Measurements from ENCODE around the gene CDHR3.
"Not testable (repeated sequence)": the region's sequence is repeated elsewhere in the genome, so short reads cannot be mapped to it uniquely, and the experiment has no call there.

The CDHR3 gene

DNA sequence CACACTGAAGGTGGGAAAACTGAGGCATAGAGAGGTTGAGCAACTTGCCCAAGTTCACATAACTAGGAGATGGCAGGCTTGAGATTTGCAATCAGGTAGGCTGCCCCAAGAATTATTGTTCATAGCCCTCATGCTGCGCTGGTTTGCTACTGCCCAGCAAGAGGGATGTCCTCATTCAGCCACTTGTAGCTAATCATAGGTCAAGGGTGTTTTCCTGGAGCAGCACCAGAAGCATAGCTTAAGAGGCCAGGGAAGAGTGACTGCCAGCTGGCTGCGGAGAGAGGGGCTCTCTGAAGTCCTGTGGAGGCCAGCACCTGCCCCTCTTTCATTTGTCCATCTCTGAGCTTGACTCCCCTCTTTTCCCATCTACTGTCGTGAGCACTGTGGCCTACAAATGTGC is 15.0 kb downstream of the CDHR3 start:
- no peak overlapping the region for H3K4me3 Mint-ChIP-seq
- ATAC-seq (ENCODE audit: low read depth) (no peak), DNase-seq (ENCODE audit: low spot score in 2 of 2) (no peak)
- H3K9me3 Mint-ChIP-seq, result no peaks in the 10 kb centered on the region
- no peaks in the 10 kb centered on the region for H3K36me3 Mint-ChIP-seq
- H3K4me1 Mint-ChIP-seq, result peaks cover 1% of the 10 kb centered on the region
- H3K27ac Mint-ChIP-seq, result no peak overlapping the region
- H3K27me3 Mint-ChIP-seq, result peaks cover 14% of the 10 kb centered on the region

DNA sequence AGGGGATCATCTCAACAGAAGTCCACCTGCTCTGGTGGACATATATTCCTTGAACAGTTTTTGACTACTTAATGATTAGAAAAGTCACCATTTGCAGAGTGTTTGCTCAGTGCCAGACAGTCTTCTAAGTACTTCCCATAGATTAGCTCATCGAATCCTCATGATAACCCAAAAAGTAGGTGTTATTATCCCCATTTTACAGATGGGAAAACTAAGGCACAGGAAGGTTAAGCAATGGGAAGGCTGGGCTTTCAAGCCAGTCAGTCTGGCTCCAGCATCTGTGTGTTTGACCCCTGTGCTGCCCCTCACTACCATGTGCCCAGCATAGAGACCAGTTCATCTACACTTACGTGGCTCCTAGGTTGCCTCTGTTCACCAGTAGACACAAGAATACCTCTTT is 15.9 kb downstream of the CDHR3 start:
- peaks cover 2% of the 10 kb centered on the region for H3K4me1 Mint-ChIP-seq
- H3K36me3 Mint-ChIP-seq, result no peaks in the 10 kb centered on the region
- ATAC-seq (ENCODE audit: low read depth) (no peak), DNase-seq (ENCODE audit: low spot score in 2 of 2) (no peak)
- no peaks in the 10 kb centered on the region for H3K9me3 Mint-ChIP-seq
- no peak overlapping the region for H3K4me3 Mint-ChIP-seq
- no peak overlapping the region for H3K27ac Mint-ChIP-seq
- peaks cover 17% of the 10 kb centered on the region for H3K27me3 Mint-ChIP-seq

DNA sequence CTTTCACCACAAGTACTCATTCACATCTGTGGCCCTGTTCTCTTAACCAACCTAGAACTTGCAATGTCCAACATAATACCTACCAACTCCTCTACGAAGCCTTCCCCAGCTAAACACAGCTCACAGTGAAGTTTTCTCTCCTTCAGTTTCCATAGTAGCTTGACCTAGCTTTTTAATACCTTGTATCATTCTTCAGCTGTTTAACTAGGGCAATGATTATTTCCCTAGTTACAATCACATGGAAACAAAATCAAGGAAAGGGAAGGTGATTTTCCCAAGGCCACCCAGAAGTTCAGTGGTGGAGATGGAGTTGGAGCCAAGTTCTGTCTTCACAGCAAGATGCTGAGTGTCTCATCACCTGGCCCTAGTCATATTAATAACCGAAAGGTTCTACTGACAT is 16.3 kb downstream of the CDHR3 start:
- H3K4me3 Mint-ChIP-seq, result no peak overlapping the region
- H3K4me1 Mint-ChIP-seq, result peaks cover 2% of the 10 kb centered on the region
- H3K27ac Mint-ChIP-seq, result no peak overlapping the region
- DNase-seq (ENCODE audit: low spot score in 2 of 2) (no peak), ATAC-seq (ENCODE audit: low read depth) (no peak)
- peaks cover 19% of the 10 kb centered on the region for H3K27me3 Mint-ChIP-seq
- H3K36me3 Mint-ChIP-seq, result no peaks in the 10 kb centered on the region
- no peaks in the 10 kb centered on the region for H3K9me3 Mint-ChIP-seq

DNA sequence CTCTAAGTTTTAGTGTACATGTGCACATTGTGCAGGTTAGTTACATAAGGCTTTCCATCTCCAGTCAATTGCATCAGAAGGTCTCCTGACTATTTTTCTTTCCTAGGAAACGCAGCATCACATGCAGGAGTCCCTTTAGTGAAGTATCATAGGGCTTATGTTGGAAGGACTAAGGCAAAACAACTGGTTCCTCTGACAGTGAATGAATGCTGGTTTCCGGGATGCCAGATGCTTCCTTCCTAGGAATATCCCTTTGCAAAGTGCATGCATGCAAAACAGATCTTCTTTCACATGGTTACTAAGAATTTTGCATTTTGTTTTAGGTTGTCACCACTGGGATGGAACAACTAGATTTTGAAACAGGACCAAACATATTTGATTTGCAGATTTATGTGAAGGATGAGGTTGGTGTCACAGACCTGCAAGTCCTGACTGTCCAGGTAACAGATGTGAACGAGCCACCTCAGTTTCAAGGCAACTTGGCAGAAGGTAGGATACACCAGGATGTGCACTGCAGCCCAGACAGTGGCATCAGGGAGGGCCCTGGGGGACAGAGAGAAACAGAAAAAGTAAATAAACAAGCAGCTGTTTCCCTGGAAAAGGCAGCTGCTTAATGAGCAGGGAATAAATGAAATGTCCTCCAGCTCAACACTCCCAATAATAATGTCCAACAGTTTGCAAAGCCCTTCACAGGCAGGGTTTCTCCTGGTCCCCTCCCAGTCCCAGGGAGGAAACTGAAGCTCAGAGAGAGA is 17.8 kb downstream of the CDHR3 start:
- Mint-ChIP-seq H3K36me3 (no peaks in the 10 kb centered on the region), H3K4me1 (peaks cover 2% of the 10 kb centered on the region), H3K9me3 (no peaks in the 10 kb centered on the region)

DNA sequence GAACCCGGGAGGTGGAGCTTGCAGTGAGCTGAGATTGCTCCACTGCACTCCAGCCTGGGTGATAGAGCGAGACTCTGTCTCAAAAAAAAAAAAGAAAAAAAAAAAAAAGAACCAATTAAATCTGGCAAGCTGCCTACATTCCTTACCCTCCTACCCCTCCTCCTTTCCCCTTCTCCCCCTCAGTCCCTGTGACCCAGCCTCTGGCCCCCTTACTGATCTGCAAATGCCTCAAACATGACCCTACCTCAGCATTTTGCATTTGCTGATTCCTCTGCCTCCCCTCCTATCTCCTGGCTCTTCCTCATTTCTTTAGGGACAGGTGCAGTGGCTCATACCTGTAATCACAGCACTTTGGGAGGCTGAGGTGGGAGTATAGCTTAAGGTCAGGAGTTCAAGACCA is 19.3 kb downstream of the CDHR3 start:
- DNase-seq (ENCODE audit: low spot score in 2 of 2), result no peak
- no peak overlapping the region for H3K27ac Mint-ChIP-seq
- peaks cover 21% of the 10 kb centered on the region for H3K27me3 Mint-ChIP-seq
- no peaks in the 10 kb centered on the region for H3K9me3 Mint-ChIP-seq
- no peak overlapping the region for H3K4me3 Mint-ChIP-seq
- ATAC-seq (ENCODE audit: low read depth), result no peak
- H3K36me3 Mint-ChIP-seq, result no peaks in the 10 kb centered on the region
- H3K4me1 Mint-ChIP-seq, result peaks cover 2% of the 10 kb centered on the region

More for the DNA sequence above, 17.8 kb downstream of the CDHR3 start:
- no peak overlapping the region for H3K4me3 Mint-ChIP-seq
- ATAC-seq (ENCODE audit: low read depth) (no peak), DNase-seq (ENCODE audit: low spot score in 2 of 2) (no peak)
- H3K27me3 Mint-ChIP-seq, result peaks cover 19% of the 10 kb centered on the region
- H3K27ac Mint-ChIP-seq, result no peak overlapping the region

DNA sequence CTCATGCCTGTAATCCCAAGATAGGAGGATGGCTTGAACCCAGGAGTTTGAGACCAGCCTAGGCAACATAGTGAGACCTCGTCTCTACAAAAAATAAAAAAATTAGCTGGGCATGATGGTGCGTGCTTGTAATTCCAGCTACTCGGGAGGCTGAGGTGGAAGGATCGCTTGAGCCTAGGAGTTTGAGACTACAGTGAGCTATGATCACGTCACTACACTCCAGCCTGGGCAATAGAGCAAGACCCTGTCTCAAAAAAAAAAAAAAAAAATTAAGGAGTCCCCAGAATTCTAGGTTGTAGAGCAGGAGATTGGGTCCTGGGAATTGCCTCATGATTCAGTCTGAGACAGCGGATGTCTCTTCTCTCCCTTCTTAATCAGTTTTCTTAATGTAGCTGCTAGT is 21.7 kb downstream of the CDHR3 start:
- not testable (repeated sequence) for H3K4me1 Mint-ChIP-seq; H3K4me3 Mint-ChIP-seq; H3K9me3 Mint-ChIP-seq; H3K27ac Mint-ChIP-seq; ATAC-seq (ENCODE audit: low read depth); H3K36me3 Mint-ChIP-seq; DNase-seq (ENCODE audit: low spot score in 2 of 2)
- peaks cover 21% of the 10 kb centered on the region for H3K27me3 Mint-ChIP-seq

DNA sequence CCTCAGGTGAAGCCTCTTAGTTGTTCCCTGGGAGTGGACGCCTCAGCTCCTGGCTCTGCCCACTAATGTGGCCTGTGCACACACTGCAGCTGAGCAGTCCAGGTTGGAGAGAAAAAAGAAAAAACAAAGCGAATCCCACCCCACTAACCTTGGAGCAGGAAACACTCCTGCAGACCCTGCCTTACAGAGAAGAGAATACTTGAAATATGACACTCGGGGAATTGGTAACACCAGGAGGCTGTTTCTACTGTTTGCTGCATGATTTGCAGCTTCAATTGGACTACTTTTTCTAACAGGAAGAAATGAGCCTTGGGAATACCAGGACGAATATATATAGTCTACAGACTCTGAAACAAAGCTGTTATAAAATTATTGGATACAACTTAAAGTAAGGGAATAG is 22.2 kb downstream of the CDHR3 start:
- Mint-ChIP-seq H3K27ac (no peak overlapping the region), H3K4me1 (peaks cover 2% of the 10 kb centered on the region), H3K9me3 (no peaks in the 10 kb centered on the region), H3K36me3 (no peaks in the 10 kb centered on the region), H3K27me3 (peaks cover 23% of the 10 kb centered on the region), H3K4me3 (no peak overlapping the region)
- no peak for ATAC-seq (ENCODE audit: low read depth)
- no peak for DNase-seq (ENCODE audit: low spot score in 2 of 2)

DNA sequence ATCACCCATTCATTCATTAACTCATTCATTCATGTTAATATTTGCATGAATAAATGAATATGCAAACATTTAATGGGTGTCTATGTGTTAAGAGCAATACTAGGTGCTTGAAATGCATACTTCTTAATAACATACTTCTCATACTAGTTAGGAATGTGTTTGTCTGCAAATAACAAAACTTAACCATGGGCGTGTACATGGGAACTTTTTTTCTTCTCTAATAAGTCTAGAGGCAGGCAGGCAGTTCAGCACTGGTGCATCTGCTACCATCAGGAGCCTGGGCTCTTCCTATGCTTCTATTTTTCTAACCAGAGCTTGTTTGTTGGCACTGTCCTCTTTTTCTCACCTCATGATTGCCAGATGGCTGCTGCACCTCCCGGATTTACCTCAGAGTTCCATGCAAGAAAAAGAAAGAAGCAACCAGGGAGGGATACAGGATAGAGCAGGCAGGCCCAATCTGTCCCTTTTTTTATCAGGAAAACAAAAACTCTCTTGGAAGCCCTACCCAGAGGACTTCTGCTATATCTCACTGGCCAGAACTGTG is 22.7 kb downstream of the CDHR3 start:
- no peaks in the 10 kb centered on the region for H3K9me3 Mint-ChIP-seq
- H3K4me1 Mint-ChIP-seq, result peaks cover 2% of the 10 kb centered on the region
- ATAC-seq (ENCODE audit: low read depth) (no peak), DNase-seq (ENCODE audit: low spot score in 2 of 2) (no peak)
- H3K4me3 Mint-ChIP-seq, result no peak overlapping the region
- H3K36me3 Mint-ChIP-seq, result no peaks in the 10 kb centered on the region
- no peak overlapping the region for H3K27ac Mint-ChIP-seq
- peaks cover 23% of the 10 kb centered on the region for H3K27me3 Mint-ChIP-seq

DNA sequence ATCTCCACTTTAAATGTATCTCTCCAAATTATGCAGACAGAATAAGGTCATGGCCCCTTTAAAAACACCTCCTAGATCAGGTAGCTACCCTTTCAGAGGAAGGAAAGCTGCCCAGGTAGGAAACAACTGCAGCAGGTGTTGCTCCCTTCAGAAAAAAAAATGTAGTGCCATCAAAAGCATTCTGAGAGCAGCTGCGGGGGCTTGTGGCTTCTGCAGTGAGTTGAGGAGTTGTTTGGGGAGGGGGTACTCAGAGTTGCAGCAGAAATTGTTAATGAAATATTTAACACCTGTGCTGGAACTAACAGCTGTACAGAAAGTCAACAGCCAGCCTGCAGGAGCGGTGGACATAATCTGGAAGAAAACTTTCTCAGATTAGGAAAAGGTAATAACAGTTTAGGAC is 24.0 kb downstream of the CDHR3 start:
- H3K27me3 Mint-ChIP-seq, result peaks cover 19% of the 10 kb centered on the region

DNA sequence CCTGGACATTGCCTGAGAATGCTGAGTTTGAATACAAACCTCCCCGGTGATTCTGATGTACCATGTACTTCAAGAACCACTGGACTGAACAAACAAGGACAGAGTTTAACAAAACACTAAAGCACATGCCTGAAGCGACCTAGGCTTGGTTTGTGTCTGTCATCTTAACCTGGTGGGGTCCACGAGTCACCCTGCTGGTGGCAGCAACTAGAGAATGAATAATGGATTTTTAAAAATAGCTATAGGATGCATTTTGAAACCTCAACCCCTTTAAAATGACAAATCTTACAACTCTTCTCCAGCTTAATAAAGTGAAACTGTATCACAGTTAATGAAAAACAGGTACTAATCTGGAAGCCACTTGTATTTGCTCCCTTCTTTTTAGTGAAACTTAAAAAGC is 25.2 kb downstream of the CDHR3 start:
- no peaks in the 10 kb centered on the region for H3K9me3 Mint-ChIP-seq
- H3K36me3 Mint-ChIP-seq, result no peaks in the 10 kb centered on the region
- DNase-seq (ENCODE audit: low spot score in 2 of 2) (no peak), ATAC-seq (ENCODE audit: low read depth) (no peak)
- no peak overlapping the region for H3K4me3 Mint-ChIP-seq
- peaks cover 2% of the 10 kb centered on the region for H3K4me1 Mint-ChIP-seq
- H3K27me3 Mint-ChIP-seq, result peaks cover 13% of the 10 kb centered on the region
- H3K27ac Mint-ChIP-seq, result no peak overlapping the region

More for the DNA sequence above, 24.0 kb downstream of the CDHR3 start:
- DNase-seq (ENCODE audit: low spot score in 2 of 2) (no peak), ATAC-seq (ENCODE audit: low read depth) (no peak)
- peaks cover 2% of the 10 kb centered on the region for H3K4me1 Mint-ChIP-seq
- no peak overlapping the region for H3K27ac Mint-ChIP-seq
- no peaks in the 10 kb centered on the region for H3K36me3 Mint-ChIP-seq
- no peak overlapping the region for H3K4me3 Mint-ChIP-seq
- H3K9me3 Mint-ChIP-seq, result no peaks in the 10 kb centered on the region

DNA sequence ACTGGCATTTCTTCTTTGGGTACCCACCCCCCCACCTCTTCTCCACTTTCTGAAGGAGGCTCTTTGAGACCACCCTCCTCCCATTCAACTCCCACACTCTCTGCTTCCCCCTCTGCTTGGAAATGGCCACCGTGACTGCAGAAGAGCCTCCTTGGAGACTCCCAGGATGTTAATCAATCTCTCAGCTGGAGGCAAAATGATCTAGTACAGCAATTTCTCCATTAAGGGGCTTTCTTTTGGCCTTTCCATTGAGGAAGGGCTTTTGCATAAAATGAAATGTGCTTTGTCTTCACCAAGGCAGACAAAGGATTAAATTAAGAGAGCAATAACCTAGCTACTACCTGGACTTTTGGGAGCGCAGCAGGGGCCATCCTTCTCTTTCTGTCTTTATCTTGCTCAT is 26.1 kb downstream of the CDHR3 start:
- Mint-ChIP-seq H3K27ac (no peak overlapping the region), H3K36me3 (no peaks in the 10 kb centered on the region), H3K9me3 (no peaks in the 10 kb centered on the region), H3K27me3 (peaks cover 9% of the 10 kb centered on the region), H3K4me3 (no peak overlapping the region), H3K4me1 (peaks cover 2% of the 10 kb centered on the region)
- ATAC-seq (ENCODE audit: low read depth), result no peak
- DNase-seq (ENCODE audit: low spot score in 2 of 2), result no peak

DNA sequence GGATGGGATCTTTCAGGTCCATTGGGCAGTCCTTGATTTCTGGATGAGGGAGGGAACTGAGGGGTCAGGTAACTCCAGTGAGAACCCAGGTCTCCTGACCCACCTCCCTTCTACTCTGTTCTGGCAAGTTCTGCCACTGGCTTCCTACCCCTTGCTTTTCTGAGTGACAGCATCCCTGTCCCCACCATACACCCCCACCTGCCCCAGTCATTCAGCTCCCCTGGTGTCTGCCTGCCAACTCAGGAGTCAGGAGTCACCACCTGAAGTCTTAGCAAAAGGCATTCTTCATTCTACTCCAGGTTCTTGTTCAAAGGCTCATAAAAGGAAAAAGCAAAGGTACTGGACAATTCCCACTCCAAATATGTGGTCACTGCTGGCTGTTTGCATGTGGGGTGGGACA is 26.6 kb downstream of the CDHR3 start:
- H3K27ac Mint-ChIP-seq, result no peak overlapping the region
- ATAC-seq (ENCODE audit: low read depth), result no peak
- H3K4me3 Mint-ChIP-seq, result no peak overlapping the region
- H3K36me3 Mint-ChIP-seq, result no peaks in the 10 kb centered on the region
- peaks cover 9% of the 10 kb centered on the region for H3K27me3 Mint-ChIP-seq
- DNase-seq (ENCODE audit: low spot score in 2 of 2), result no peak
- peaks cover 2% of the 10 kb centered on the region for H3K4me1 Mint-ChIP-seq
- no peaks in the 10 kb centered on the region for H3K9me3 Mint-ChIP-seq

DNA sequence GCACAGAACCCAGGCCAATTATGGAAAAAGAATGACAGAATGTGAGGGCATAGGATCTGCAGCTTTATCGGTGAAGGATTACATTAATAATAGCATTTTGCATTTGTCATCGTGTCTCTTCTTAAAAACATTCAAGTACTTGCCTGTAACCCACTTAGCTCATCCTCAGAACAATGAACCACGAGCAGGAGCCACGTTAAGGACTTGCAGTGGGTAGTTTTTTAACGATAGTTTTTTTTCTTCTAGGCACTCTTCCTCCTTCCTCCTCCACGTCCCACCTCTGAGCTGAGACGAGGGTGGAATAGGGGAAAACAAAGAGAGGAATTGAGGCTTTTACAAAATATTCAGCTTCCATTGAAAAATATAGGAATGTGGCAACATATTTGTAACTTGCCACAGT is 27.1 kb downstream of the CDHR3 start:
- H3K36me3 Mint-ChIP-seq, result no peaks in the 10 kb centered on the region
- H3K27me3 Mint-ChIP-seq, result peaks cover 9% of the 10 kb centered on the region
- no peak for DNase-seq (ENCODE audit: low spot score in 2 of 2)
- H3K27ac Mint-ChIP-seq, result no peak overlapping the region
- H3K4me3 Mint-ChIP-seq, result no peak overlapping the region
- ATAC-seq (ENCODE audit: low read depth), result no peak
- peaks cover 2% of the 10 kb centered on the region for H3K4me1 Mint-ChIP-seq
- H3K9me3 Mint-ChIP-seq, result no peaks in the 10 kb centered on the region

DNA sequence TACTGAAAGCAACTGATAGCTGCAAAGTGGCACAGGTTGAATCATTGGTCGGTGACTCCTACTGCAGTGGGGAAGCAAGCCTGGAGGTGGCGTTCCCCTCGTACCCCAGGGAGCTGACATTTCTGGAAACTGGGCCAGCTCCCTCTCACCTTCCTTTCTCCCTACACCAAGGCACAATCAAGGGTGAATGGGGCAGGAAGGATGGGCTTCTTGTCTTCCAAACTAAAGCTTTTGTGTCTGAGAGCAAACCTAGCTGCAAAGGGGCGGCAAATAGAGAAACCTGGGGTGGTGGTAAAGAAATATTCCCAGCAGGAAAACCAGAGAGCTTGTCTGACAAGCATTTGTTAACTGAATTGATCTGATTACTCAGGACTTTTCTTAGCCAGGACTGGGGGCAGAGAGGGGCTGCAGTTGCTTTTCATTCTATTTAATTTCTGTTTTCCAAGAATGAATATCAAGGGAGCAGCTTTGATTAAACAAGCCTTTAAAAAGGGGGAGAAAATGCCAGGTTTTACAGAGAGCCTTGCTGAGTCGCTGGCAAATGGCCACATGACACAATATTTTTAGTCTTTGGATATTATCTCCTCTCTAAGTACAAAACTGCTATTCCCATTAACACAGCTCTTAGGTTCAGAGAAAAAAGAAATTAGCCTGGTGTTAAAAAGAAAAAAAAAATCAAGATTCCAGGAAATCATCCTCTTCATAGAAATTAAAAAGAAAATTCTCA is 27.8 kb downstream of the CDHR3 start:
- Mint-ChIP-seq H3K27ac (no peak overlapping the region), H3K4me3 (no peak overlapping the region), H3K36me3 (no peaks in the 10 kb centered on the region), H3K9me3 (no peaks in the 10 kb centered on the region), H3K27me3 (peaks cover 9% of the 10 kb centered on the region), H3K4me1 (peaks cover 2% of the 10 kb centered on the region)
- ATAC-seq (ENCODE audit: low read depth) (no peak), DNase-seq (ENCODE audit: low spot score in 2 of 2) (no peak)
